Umbilical cord (tissue), 2 donors: ENCODE data around the gene CHRNA10. TPM values are rescaled to one million over a fixed set of nuclear protein-coding genes. Genes with fewer than 3 reads are reported as not detected.

Experiments
- DNase-seq: peaks from one replicate; pipeline ENCODE4 v3.0.0-alpha.2; 2015; ENCODE audit warnings: low spot score
- total RNA-seq: library from RNA; depleted of rRNA; stranded (reverse); fragments of >200 nt; gene quantifications from one replicate; pipeline ENCODE4 v1.2.3, GENCODE V29; 2014; ENCODE audit warnings: low replicate concordance; ENCODE audit not compliant: insufficient read depth

CHRNA10 gene
- total RNA-seq, 1 donor from 2014 or later: 1.7 TPM

DNA sequence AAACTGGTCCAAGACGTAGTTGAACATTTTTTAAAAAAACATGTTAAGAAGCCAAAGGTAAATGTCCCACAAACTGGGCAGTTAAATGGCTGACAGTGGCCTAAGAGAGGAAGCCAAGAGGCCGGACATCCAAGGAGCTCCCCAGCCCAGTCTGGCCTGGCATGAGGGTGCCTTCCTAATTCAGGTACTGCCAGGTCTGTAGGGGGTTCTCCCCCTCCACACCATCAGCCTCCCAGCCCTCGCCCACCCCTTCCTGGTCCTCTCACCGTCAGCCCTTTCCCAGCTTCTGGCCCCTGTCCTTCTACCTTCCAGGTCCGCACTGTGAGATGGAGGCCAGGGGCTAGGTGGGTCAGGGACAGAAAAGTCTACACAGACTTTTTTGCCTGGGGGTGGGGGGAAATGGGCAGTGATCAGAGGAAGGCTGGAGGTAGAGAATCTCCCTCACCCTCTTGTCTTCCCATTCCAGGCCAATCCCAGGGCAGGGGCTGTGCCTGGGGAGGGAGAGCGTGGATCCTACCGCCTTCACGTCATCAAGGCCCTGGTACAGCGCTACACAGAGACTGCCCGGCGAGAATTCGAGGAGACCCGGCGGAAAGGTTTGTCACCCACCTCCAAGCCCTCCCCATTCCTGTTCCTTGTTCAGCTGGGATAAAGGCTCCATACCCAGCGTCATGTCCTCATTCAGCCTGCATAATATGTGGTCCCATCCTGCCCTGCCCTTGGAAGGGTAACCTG, 35.4 kb downstream of the CHRNA10 start:
- no peak for DNase-seq

DNA sequence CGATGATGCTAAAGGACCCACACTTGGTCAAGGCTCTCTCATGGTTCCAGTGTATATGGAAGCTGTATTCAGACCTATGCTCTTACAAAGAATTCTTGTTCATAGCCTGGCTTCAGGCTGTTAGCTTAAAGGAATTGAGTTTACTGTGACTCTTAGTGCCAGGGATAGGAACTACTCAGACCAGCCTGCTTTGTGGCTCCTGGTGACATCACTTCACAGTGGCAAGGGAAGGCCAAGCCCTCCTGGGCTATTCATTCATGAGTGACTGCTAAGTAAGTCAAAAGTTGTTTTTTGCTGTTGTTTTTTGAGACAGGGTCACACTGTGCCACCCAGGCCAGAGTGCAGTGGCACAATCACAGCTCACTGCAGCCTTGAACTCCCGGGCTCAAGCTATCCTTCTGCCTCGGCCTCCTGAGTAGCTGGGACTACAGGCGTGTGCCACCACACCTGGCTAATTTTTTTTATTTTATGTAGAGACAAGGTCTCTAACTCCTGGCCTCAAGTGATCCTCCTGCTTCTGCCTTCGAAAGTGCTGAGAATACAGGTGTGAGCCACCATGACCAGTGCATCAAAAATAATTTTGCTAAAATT, 39.0 kb downstream of the CHRNA10 start:
- DNase-seq: no peak

DNA sequence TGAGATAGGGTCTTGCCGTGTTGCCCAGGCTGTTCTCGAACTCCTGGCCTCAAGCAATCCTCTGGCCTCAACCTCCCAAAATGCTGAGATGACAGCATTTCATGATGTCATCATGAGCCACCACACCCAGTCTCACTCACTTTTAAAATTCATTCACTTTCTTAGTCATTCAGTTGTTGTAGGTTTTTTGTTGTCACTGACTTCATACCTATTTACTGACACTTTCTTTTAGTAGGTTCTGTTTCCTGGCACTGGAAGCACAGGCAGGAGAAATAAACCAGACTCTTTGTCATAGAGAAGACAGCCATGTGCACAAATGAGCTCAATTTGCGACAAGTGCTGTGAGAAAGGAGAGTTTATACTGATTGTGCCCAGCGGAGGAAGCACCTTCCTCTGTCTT, 39.9 kb downstream of the CHRNA10 start:
- no peak for DNase-seq

DNA sequence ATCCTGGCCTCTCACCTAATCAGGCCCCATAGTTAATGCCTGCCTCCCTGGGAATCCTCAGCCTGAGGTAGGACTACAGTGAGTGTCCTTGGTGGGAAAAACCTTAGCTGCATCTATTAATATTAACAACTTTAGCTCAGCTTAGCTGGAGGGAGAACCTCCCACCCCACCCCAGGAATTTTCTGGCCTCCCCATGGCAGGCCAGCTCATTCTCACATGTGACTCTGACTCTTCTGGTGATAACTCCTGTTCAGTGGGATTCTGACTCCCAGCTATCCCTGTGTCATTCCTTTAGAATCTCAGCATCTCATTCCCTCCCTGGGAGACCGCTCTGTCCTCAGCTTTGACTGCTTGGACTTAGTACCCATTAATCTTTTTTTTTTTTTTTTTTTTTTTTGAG, 43.9 kb downstream of the CHRNA10 start:
- DNase-seq: no peak

DNA sequence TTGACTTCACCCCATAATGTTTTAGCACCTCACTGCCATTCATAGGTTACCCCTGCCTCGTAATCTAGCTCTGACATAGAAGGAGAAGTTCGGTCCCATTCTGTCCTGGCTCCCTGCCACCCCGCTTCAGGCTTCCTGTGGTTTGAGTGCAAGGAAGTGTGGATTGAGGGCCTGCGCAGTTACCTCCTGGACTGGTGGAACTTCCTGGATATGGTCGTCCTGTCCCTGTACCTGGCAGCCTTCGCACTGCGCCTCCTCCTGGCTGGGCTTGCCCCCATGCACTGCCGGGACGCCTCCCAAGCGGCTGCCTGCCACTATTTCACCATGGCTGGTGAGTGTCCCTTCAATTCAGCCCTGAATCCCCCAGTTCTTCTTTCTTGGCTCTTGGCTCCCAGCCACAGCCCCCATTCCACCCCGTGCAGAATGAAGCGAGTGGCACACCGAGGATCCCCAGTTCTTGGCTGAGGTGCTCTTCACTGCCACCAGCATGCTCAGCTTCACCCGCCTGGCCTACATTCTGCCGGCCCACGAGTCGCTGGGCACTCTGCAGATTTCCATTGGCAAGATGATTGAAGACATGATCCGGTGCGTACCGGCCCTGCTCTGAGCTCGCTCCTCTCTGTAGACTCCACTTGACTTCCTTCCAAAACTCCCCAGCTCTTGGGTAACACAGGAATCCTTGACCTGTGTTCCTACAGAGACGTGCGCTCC, 44.8 kb downstream of the CHRNA10 start:
- peak; percentile 42 for DNase-seq

DNA sequence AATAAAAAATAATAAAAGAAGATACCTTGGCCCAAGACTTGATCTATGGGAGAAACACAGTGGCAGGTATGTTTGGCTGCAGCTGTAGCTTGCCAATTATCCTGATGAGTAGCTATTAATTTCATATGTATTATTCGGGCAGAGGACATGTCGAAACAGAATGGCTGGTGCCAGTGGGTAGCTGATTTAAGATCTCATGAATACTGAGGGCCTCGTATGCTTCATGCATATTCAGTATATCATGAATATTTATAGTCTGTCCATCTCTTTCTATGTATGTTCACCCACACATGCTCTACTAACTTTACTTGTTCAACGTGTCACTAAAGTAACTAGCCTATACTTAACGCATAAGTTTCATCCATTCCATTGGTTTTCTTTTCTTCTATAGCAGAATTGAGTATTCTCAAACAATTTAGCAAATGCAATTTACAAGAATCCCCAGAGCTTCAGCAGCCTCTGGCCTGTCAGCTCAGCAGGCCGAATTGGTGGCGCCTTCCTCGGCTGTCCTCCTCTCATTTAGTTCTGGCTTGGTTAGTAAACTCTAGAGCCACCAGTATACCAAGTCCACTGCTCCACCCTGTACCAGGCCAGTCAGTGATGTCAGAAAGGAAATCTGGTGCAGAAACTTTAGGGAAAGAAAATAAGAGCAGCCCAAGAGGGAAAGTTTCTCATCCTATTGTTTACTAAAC, 47.3 kb downstream of the CHRNA10 start:
- DNase-seq: no peak

DNA sequence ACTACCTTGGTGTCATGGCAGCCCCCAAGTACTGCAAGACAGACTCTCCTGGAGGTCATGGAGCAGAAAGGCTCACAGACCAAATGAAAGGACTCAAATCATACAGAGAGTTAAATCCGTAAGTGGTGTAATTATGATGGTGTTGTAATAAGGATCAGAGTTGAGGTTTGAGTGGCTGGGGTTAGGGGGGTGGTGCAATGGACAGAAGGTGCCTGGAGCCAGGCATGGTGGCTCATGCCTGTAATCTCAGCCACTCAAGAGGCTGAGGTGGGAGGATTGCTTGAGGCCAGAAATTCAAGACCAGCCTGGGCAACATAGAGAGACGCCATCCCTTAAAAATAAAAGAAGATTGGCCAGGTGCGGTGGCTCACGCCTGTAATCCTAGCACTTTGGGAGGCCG, 48.1 kb downstream of the CHRNA10 start:
- no peak for DNase-seq

DNA sequence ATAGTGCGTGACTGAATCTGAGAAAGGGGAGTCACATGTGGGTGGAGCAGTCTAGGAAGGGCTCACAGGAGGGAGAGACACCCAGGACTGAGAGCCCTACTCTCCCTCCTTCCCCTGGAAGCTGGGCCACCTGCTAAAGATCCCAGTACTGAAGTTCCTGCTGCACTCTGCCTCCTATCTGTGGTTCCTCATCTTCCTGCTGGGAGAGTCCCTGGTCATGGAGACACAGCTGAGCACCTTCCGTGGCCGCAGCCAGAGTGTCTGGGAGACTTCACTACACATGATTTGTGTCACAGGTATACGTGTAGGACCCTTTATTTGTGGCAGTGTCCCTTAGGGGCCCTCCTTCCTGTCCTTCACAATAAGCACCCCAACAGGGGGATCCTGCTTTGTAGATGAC, 48.7 kb downstream of the CHRNA10 start:
- no peak for DNase-seq

DNA sequence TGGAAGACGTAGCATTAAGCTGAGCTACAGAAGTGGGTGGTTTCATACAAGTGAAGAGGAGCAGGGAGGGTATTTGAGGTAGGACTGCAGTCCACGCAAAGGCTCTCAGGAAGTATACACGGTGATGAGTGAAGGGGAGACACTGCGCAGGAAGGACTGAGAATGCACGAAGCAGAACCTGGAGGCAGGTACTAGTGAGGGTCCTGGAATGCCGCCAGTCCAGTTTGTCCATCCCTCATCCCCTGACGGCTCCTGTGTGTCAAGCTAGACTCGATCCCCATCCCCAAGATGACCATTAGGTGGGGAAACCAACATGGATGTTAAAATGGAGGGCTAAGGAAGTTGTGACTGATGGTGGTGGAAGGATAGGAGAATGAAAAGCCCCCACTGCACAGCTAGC, 53.2 kb downstream of the CHRNA10 start:
- no peak for DNase-seq

DNA sequence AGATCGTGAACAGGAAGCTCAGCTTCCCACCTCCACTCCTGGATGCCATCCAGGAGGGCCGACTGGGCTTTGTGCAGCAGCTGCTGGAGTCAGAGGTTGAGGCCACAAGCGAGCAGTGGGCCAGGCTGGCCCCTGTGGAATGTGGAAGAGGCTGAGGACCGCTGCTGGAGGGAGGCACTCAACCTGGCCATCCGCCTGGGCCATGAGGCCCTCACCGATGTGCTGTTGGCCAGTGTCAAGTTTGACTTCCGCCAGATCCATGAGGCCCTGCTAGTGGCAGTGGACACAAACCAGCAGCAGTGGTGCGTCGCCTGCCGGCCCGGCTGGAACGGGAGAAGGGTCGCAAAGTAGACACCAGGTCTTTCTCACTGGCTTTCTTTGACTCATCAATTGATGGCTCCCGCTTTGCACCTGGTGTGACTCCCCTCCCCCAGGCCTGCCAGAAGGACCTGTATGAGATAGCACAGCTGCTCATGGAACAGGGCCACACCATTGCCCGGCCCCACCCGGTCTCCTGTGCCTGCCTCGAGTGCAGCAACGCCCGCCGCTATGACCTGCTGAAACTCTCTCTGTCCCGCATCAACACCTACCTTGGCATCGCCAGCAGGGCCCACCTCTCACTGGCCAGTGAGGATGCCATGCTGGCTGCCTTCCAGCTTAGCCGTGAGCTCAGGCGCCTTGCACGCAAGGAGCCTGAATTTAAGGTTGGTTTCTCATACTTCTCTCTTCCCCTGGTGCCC, 54.3 kb downstream of the CHRNA10 start:
- no peak for DNase-seq

DNA sequence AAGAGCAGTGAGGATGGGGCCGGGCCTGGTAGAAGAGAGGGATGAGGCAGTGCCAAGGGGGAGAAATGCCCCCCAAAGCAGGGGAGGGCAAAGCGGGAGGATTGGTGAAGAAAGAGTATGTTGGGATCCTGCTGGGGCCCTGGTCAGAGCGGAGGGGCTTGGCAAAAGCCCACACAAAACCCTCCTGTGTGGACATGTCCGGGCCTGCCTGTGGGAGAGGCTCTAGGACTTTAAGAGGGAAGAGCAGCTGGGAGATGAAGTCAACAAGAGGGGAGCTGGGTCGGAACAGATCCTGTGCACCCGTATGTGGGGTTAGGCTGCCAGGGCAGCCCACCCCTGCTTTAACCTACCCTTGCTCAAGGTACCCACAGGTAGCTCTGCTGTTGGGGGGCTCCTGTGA, 55.2 kb downstream of the CHRNA10 start:
- no peak for DNase-seq

Other genes with a start within 250 kb of the CHRNA10 start
- gene ART5, start 29.4 kb downstream of the CHRNA10 start, total RNA-seq: not detected
- gene ART1, start 26.3 kb downstream of the CHRNA10 start, total RNA-seq: not detected
- gene NUP98, start 126.2 kb upstream of the CHRNA10 start, total RNA-seq: 62.4 TPM
- gene PGAP2, start 137.2 kb upstream of the CHRNA10 start, total RNA-seq: 3.6 TPM
- gene RHOG, start 169.6 kb upstream of the CHRNA10 start, total RNA-seq: 8.7 TPM
- gene STIM1, start 184.3 kb upstream of the CHRNA10 start, total RNA-seq: 21.7 TPM